H1 (cell line): ENCODE measurements around the gene TEX35. TPM values are rescaled to one million over a fixed set of nuclear protein-coding genes. Genes with fewer than 3 reads are reported as not detected.

Source experiments
- ATF3 ChIP-seq: IDR thresholded peaks from 2 replicates; pipeline ENCODE4 v1.6.1; 2011; ENCODE audit warnings: low read depth, mild to moderate bottlenecking, low read length; ENCODE audit not compliant: insufficient read depth
- CTBP2 ChIP-seq: IDR thresholded peaks from 2 replicates; pipeline ENCODE4 v1.7.0; 2011; ENCODE audit warnings: borderline replicate concordance, mild to moderate bottlenecking, moderate library complexity, mixed read lengths, low read length; ENCODE audit not compliant: insufficient read depth, insufficient read length
- FOSL1 ChIP-seq: IDR thresholded peaks from 2 replicates; pipeline ENCODE4 v1.6.1; 2011; ENCODE audit warnings: mild to moderate bottlenecking, low read depth, low read length, moderate library complexity; ENCODE audit not compliant: insufficient read depth
- JUN ChIP-seq: IDR thresholded peaks from 2 replicates; pipeline ENCODE4 v1.6.1; 2011; ENCODE audit warnings: low read depth, mild to moderate bottlenecking, improper control_type of control experiment, low read length
- POLR2A ChIP-seq, 2 experiments: IDR thresholded peaks; 1 replicate in 1 of 2; 2 replicates in 1 of 2; pipeline ENCODE4 v1.6.1; 2011; ENCODE audit warnings: low read depth in 2 of 2, low read length in 2 of 2, mild to moderate bottlenecking in 2 of 2; ENCODE audit errors: control extremely low read depth in 1 of 2
- TAF1 ChIP-seq: IDR thresholded peaks from 2 replicates; pipeline ENCODE4 v1.6.1; 2011; ENCODE audit warnings: mild to moderate bottlenecking, low read depth, low read length
- TEAD4 ChIP-seq: IDR thresholded peaks from 2 replicates; pipeline ENCODE4 v1.6.1; 2012; ENCODE audit warnings: low read depth, low read length, inconsistent platforms, mixed read lengths
- polyA plus RNA-seq, 7 experiments: library from polyadenylated mRNA; depleted of rRNA in 3 of 7; stranded (reverse) in 5 of 7; unstranded in 2 of 7; fragments of >200 nt in 5 of 7; fragments of 200-250 nt in 2 of 7; gene quantifications; 1 replicate in 5 of 7; 2 replicates in 1 of 7; 4 replicates in 1 of 7; pipeline versions ENCODE4 v1.2.1 to v1.2.3, GENCODE V29; 2011 to 2013; ENCODE audit warnings: missing spikeins in 2 of 7, mixed read lengths in 2 of 7
- total RNA-seq: library from RNA; stranded (reverse); fragmentation: NEBNext Ultra II Directional; extraction: Animal tissue kit (Norgen Biotek cat#: 25700); gene quantifications from 2 replicates; pipeline ENCODE4 v1.2.1, GENCODE V29; 2021

The TEX35 gene
- total and polyA plus RNA-seq, 2 of the 8 experiments (the other 6 are each of a cell fraction or from before 2014, with no cell fraction given), result 0.03 TPM; not detected in 1

- TF ChIP-seq TEAD4 (no peak), FOSL1 (no peak), ATF3 (no peak), POLR2A (IDR thresholded peaks at IDR 0.05; ENCODE audit: control extremely low read depth in 1 of 2, low read depth in 2 of 2, low read length in 2 of 2) (no peak), JUN (no peak), CTBP2 (no peak), TAF1 (no peak)
Measured at GRCh38 chr1:178489399-178489798, 23.5 kb upstream of the TEX35 start (continued).
